Pulmonary artery endothelial cell (primary cell): ENCODE results near the gene EFNA2. TPM values are rescaled to one million over a fixed set of nuclear protein-coding genes. Genes with fewer than 3 reads are reported as not detected.
"Not testable (repeated sequence)": the region's sequence is repeated elsewhere in the genome, so short reads cannot be mapped to it uniquely, and the experiment has no call there.

Experiments
- DNase-seq: peaks from one replicate; pipeline ENCODE4 v3.0.0-alpha.2; 2011; ENCODE audit warnings: low read depth, low spot score
- total RNA-seq: library from RNA; depleted of rRNA; stranded (reverse); fragments of >200 nt; gene quantifications from 2 replicates; pipeline ENCODE4 v1.2.3, GENCODE V29; 2014

The EFNA2 gene
- total RNA-seq, result 0.07 TPM in 1 of 2 replicates, not detected in the other

GRCh38 chr19:1285737-1286360 lies at the start of gene EFNA2:
Gene EFNA2 (plus strand): TSS chr19:1285873. CDS start chr19:1286169, 296 bp downstream.
- no peak for DNase-seq

- DNase-seq, result no peak
These were observed 49.1 kb upstream of the EFNA2 start for GRCh38 chr19:1236576-1236975.

- no peak for DNase-seq
These were observed 48.5 kb upstream of the EFNA2 start for GRCh38 chr19:1237027-1237659.

GRCh38 chr19:1237754-1238368 lies 47.8 kb upstream of the EFNA2 start, which contains the start of gene CBARP:
Gene CBARP (minus strand): TSS chr19:1238005. CDS start chr19:1236100, 1,905 bp downstream.
- DNase-seq, result no peak

- no peak for DNase-seq
These were observed 47.0 kb upstream of the EFNA2 start for GRCh38 chr19:1238369-1239303.

GRCh38 chr19:1239420-1239795 lies 46.3 kb upstream of the EFNA2 start:
- DNase-seq, result no peak

- peak; percentile 66 for DNase-seq
These were observed 45.6 kb upstream of the EFNA2 start for GRCh38 chr19:1239796-1240737.

- DNase-seq, result no peak
These were observed 44.7 kb upstream of the EFNA2 start for GRCh38 chr19:1240925-1241324.

- peak; percentile 71 for DNase-seq
These were observed 44.1 kb upstream of the EFNA2 start, which contains the start of gene ATP5F1D for GRCh38 chr19:1241417-1242095. Gene ATP5F1D (plus strand): TSS chr19:1241751. CDS start chr19:1241851, 100 bp downstream.

- peak; percentile 53 for DNase-seq
These were observed 41.6 kb upstream of the EFNA2 start for GRCh38 chr19:1243768-1244692.

- DNase-seq, result no peak
These were observed 40.8 kb upstream of the EFNA2 start for GRCh38 chr19:1244693-1245451.

GRCh38 chr19:1245494-1246264 lies 40.0 kb upstream of the EFNA2 start:
- no peak for DNase-seq

- not testable (repeated sequence) for DNase-seq
These were observed 39.2 kb upstream of the EFNA2 start for GRCh38 chr19:1246265-1247087.

GRCh38 chr19:1247748-1248138 lies 37.9 kb upstream of the EFNA2 start:
- no peak for DNase-seq

- DNase-seq, result no peak
These were observed 37.4 kb upstream of the EFNA2 start, which contains the start of gene MIDN for GRCh38 chr19:1248139-1248785. Gene MIDN (plus strand): TSS chr19:1248583. CDS start chr19:1250297, 1,714 bp downstream.
